Ovary (tissue), 9 donors: ENCODE results near the gene INAFM1. TPM values are rescaled to one million over a fixed set of nuclear protein-coding genes. Genes with fewer than 3 reads are reported as not detected.
A peak's percentile ranks its signal among the peaks of the same experiment; 100 is the strongest.
"Not testable (repeated sequence)": the region's sequence is repeated elsewhere in the genome, so short reads cannot be mapped to it uniquely, and the experiment has no call there.

Source experiments
- DNase-seq, 5 donors: peaks; one replicate each; pipeline ENCODE4 v3.0.0-alpha.2; 2019 to 2020
- H3K27ac ChIP-seq, 2 donors: fragments of 200-600 bp; one replicate each; pipeline versions ENCODE4 v1.5.1 to v1.8.0; 2019 to 2022
- H3K27me3 ChIP-seq: fragments of 200-600 bp; one replicate; pipeline ENCODE4 v1.8.0; 2022
- H3K36me3 ChIP-seq: fragments of 200-600 bp; sonication (generic); one replicate; pipeline ENCODE4 v1.5.1; 2019
- H3K4me1 ChIP-seq: one replicate; pipeline ENCODE4 v1.8.1; 2013; ENCODE audit warnings: mild to moderate bottlenecking, moderate library complexity; ENCODE audit not compliant: insufficient read depth
- H3K4me3 ChIP-seq: fragments of 200-600 bp; sonication (generic); one replicate; pipeline ENCODE4 v1.5.1; 2017
- H3K9me3 ChIP-seq, 2 donors: fragments of 200-600 bp in 1 of 2; sonication (generic) in 1 of 2; one replicate each; pipeline versions ENCODE4 v1.5.1 to v1.8.1; 2013 to 2019; ENCODE audit warnings: mild to moderate bottlenecking in 1 of 2, moderate library complexity in 1 of 2
- EP300 ChIP-seq: sonication (generic); formaldehyde crosslinking; IDR thresholded peaks from one replicate; pipeline ENCODE4 v1.6.1; 2017; ENCODE audit warnings: antibody characterized with exemption
- POLR2A ChIP-seq: fragments of 450-650 bp; IDR thresholded peaks from one replicate; pipeline ENCODE4 v1.6.1; 2017; ENCODE audit warnings: antibody characterized with exemption, mild to moderate bottlenecking, moderate library complexity
- WGBS, 3 donors: extraction: QIAGEN DNeasy Blood & Tissue Kit in 1 of 3; methylation state at CpG; one replicate each; pipeline versions ENCODE4 v1.1.5 to v1.1.7; 2013 to 2017; 5-methylcytosine and 5-hydroxymethylcytosine counted together
- intact Hi-C, 4 donors: fragments of 100-400 bp; cut with DNase I; formaldehyde crosslinking; loops; one replicate each; pipeline versions ENCODE4 v1.11.0 to v1.15.1; 2022 to 2023
- polyA plus RNA-seq, 2 donors: library from polyadenylated mRNA; stranded (reverse); fragments of 200-250 nt in 1 of 2; fragments of 350-450 nt in 1 of 2; fragmentation: Illumina TruSeq in 1 of 2; extraction: RNeasy Lipid Tissue Mini Kit (QIAGEN cat#74804) in 1 of 2; gene quantifications; one replicate each; pipeline ENCODE4 v1.2.3, GENCODE V29; 2013 to 2014
- total RNA-seq, 7 donors: library from RNA; depleted of rRNA in 2 of 7; stranded (reverse); fragments of >200 nt in 2 of 7; fragmentation: NEBNext Ultra II Directional in 3 of 7; extraction: Animal tissue kit (Norgen Biotek cat#: 25700) in 3 of 7; gene quantifications; one replicate each; pipeline versions ENCODE4 v1.1.0 to v1.2.4, GENCODE V29; 2016 to 2023
- TF ChIP-seq, protein P1 (sequence below), 3 donors: fragments of 450-650 bp in 2 of 3; fragments of 200-600 bp in 1 of 3; IDR thresholded peaks; one replicate each; pipeline versions ENCODE4 v1.5.1 to v1.8.0; 2016 to 2022; ENCODE audit warnings: antibody characterized with exemption in 3 of 3, mild to moderate bottlenecking in 1 of 3
- donor health status: DM: no; HTN: no; CAD: no; lungs with moderate emphysema.
- donor health status: DM: no; HTN: no; CAD: no.
- donor health status: Bipolar disorder and iron deficiency.
- donor health status: DM: yes; HTN: yes; CAD: no.
- donor health status: DM: no; HTN: no; CAD: no.
- donor health status: DM: yes; HTN: yes; CAD: no.

The INAFM1 gene
- total and polyA plus RNA-seq, 9 donors: 0.73 to 53.3 (median 26.5) TPM

- TF ChIP-seq, protein P1, sequence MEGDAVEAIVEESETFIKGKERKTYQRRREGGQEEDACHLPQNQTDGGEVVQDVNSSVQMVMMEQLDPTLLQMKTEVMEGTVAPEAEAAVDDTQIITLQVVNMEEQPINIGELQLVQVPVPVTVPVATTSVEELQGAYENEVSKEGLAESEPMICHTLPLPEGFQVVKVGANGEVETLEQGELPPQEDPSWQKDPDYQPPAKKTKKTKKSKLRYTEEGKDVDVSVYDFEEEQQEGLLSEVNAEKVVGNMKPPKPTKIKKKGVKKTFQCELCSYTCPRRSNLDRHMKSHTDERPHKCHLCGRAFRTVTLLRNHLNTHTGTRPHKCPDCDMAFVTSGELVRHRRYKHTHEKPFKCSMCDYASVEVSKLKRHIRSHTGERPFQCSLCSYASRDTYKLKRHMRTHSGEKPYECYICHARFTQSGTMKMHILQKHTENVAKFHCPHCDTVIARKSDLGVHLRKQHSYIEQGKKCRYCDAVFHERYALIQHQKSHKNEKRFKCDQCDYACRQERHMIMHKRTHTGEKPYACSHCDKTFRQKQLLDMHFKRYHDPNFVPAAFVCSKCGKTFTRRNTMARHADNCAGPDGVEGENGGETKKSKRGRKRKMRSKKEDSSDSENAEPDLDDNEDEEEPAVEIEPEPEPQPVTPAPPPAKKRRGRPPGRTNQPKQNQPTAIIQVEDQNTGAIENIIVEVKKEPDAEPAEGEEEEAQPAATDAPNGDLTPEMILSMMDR (IDR thresholded peaks at IDR 0.05): no peak
- TF ChIP-seq EP300: no peak
- no peak for TF ChIP-seq POLR2A
- Histone ChIP-seq H3K4me3 (no peak overlapping the region), H3K27ac (no peak overlapping the region), H3K4me1 (no peaks in the 10 kb centered on the region), H3K9me3 (no peaks in the 10 kb centered on the region), H3K36me3 (no peaks in the 10 kb centered on the region), H3K27me3 (no peaks in the 10 kb centered on the region)
- DNase-seq: no peak
- intact Hi-C loops: no loop called here
- 75 to 79% (median 75%) methylated on average over 10 of the region's 10 CpGs for WGBS, 3 donors
Observed at GRCh38 chr19:47283405-47284059, 8.8 kb downstream of the INAFM1 start.

DNA sequence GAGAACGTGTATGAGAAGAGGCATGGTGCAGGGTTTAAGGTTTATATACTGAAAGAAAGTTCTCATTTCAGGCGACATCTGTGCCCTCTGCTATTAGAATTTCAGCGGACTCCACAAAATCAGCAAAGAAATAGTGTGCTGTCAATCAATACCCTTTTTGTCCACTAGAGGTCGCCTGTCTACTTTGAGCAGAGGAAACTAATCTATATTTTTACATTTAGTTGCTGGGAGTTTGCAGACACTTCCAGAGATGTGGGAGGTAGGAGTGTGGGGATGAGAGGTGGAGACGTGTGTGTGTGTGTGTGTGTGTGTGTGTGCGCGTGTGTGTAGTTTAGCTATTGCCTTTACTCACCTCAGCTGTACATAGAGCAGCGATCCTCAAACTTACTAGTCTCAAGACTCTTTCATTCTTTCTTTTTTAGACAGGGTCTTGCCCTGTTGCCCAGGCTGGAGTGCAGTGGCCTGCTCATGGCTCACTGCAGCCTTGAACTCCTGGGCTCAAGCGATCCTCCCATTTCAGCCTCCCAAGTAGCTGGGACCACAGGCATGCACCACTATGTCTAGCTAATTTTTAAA is 9.7 kb downstream of the INAFM1 start:
- Histone ChIP-seq H3K27ac (no peak overlapping the region), H3K4me3 (no peak overlapping the region), H3K36me3 (no peaks in the 10 kb centered on the region), H3K9me3 (no peaks in the 10 kb centered on the region), H3K27me3 (no peaks in the 10 kb centered on the region), H3K4me1 (no peaks in the 10 kb centered on the region)
- intact Hi-C loops: no loop called here
- DNase-seq: no peak
- TF ChIP-seq POLR2A: no peak
- no peak for TF ChIP-seq EP300
- TF ChIP-seq, protein P1 (IDR thresholded peaks at IDR 0.05): peak; percentile 70 to 91 (median 78)
- 13 to 16% (median 15%) methylated on average over 9 of the region's 9 CpGs for WGBS, 3 donors

DNA sequence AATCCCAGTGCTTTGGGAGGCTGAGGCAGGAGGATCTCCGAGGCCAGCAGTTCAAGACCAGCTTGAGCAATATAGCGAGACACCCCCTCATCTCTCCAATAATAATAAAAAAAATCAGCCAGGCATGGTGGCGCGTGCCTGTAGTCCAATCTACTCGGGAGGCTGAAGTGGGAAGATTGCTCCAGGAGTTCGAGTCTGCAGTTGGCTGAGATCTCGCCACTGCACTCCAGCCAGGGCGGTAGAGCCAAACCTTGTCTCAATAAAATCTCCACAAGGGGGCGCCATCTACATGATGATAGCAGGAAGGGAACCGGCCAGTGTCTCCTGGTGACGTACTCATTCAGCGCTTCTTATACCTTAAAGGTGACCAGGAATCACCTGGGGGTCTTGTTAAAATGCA is 21.4 kb downstream of the INAFM1 start:
- 21 to 24% (median 23%) methylated on average over 12 of the region's 12 CpGs for WGBS, 3 donors
- peak; percentile 59 to 79 (median 66) for DNase-seq
- Histone ChIP-seq H3K4me1 (no peaks in the 10 kb centered on the region), H3K36me3 (no peaks in the 10 kb centered on the region), H3K4me3 (no peak overlapping the region), H3K9me3 (no peaks in the 10 kb centered on the region), H3K27ac (no peak overlapping the region), H3K27me3 (no peaks in the 10 kb centered on the region)
- intact Hi-C loops: loop anchor here in 2 of 4 donors (10.0 kb wide), 1 partner anchor 129 kb away; no protein-coding TSS in a partner anchor
- no peak for TF ChIP-seq EP300
- no peak for TF ChIP-seq POLR2A
- TF ChIP-seq, protein P1 (IDR thresholded peaks at IDR 0.05): peak; percentile 47 to 57 (median 51)

DNA sequence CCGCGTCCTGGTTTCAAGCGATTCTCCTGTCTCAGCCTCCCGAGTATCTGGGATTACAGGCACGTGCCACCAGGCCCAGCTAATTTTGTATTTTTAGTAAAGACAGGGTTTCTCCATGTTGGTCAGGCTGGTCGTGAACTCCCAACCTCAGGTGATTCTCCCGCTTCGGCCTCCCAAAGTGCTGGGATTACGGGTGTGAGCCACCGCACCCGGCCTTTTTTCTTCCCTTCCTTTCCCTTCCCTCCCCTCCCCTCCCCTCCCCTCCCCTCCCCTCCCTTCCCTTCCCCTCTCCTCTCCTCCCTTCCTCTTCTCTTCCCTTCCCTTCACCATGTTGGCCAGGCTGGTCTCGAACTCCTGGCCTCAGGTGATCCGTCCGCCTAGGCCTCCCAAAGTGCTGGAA is 26.2 kb downstream of the INAFM1 start:
- DNase-seq: not testable (repeated sequence)

GRCh38 chr19:47302249-47302648 is 27.6 kb downstream of the INAFM1 start:
- Histone ChIP-seq H3K36me3 (no peaks in the 10 kb centered on the region), H3K27me3 (no peaks in the 10 kb centered on the region), H3K9me3 (no peaks in the 10 kb centered on the region), H3K4me3 (no peak overlapping the region), H3K4me1 (no peaks in the 10 kb centered on the region), H3K27ac (no peak overlapping the region)
- WGBS, 3 donors: 94 to 96% (median 94%) methylated on average over 10 of the region's 10 CpGs
- DNase-seq: no peak
- intact Hi-C loops: loop anchor here in 2 of 4 donors (10.0 kb wide), 2 partner anchors 103 to 113 kb away; partner anchors contain the start of gene MEIS3 (in 1 of the 2)
- TF ChIP-seq POLR2A (no peak), EP300 (no peak)
- TF ChIP-seq, protein P1 (IDR thresholded peaks at IDR 0.05): no peak

More for the DNA sequence above, 26.2 kb downstream of the INAFM1 start:
- WGBS, 3 donors: 90 to 93% (median 91%) methylated on average over 14 of the region's 14 CpGs
- H3K4me3 ChIP-seq, H3K9me3 ChIP-seq, H3K36me3 ChIP-seq, H3K27me3 ChIP-seq, H3K27ac ChIP-seq, H3K4me1 ChIP-seq: not testable (repeated sequence)
- intact Hi-C loops: loop anchor here in 2 of 4 donors (10.0 kb wide), 2 partner anchors 104 to 114 kb away; partner anchors contain the start of gene MEIS3 (in 1 of the 2)
